Adipocyte (in vitro differentiated cells): ENCODE results near the gene NAPEPLD.
A peak's percentile ranks its signal among the peaks of the same experiment; 100 is the strongest.

ENCODE experiments used
- DNase-seq: peaks from one replicate; pipeline ENCODE4 v3.0.0-alpha.2; 2015; ENCODE audit warnings: low read depth
- H3K27me3 ChIP-seq: replicated peaks from 2 replicates; pipeline ENCODE4 v1.7.0; 2013; ENCODE audit warnings: mild to moderate bottlenecking, low read length, moderate library complexity; ENCODE audit not compliant: control insufficient read depth, insufficient read depth
- H3K36me3 ChIP-seq: 2 replicates; pipeline ENCODE4 v1.7.0; 2013; ENCODE audit warnings: low read length, mild to moderate bottlenecking, moderate library complexity; ENCODE audit not compliant: control insufficient read depth, insufficient read depth, severe bottlenecking
- H3K4me1 ChIP-seq: 2 replicates; pipeline ENCODE4 v1.7.0; 2013; ENCODE audit warnings: mild to moderate bottlenecking, low read length, moderate library complexity; ENCODE audit not compliant: control insufficient read depth, insufficient read depth
- H3K4me3 ChIP-seq: 2 replicates; pipeline ENCODE4 v1.7.0; 2013; ENCODE audit warnings: mild to moderate bottlenecking, low read length, moderate library complexity
- H3K9ac ChIP-seq: 2 replicates; pipeline ENCODE4 v1.7.0; 2013; ENCODE audit warnings: mild to moderate bottlenecking, low read length, moderate library complexity
- H3K9me3 ChIP-seq: 2 replicates; pipeline ENCODE4 v1.7.0; 2013; ENCODE audit warnings: mild to moderate bottlenecking, low read length, moderate library complexity; ENCODE audit not compliant: control insufficient read depth

The NAPEPLD gene

GRCh38 chr7:103076764-103077163 is 72.1 kb downstream of the NAPEPLD start:
- no peak for DNase-seq

GRCh38 chr7:103075337-103075918 is 73.5 kb downstream of the NAPEPLD start:
- no peaks in the 10 kb centered on the region for H3K27me3 ChIP-seq
- no peaks in the 10 kb centered on the region for H3K9me3 ChIP-seq
- H3K36me3 ChIP-seq: no peaks in the 10 kb centered on the region
- peak overlapping the region; percentile 97 for H3K4me3 ChIP-seq
- H3K9ac ChIP-seq: peak overlapping the region; percentile 85
- H3K4me1 ChIP-seq: peaks cover 19% of the 10 kb centered on the region
- DNase-seq: peak; percentile 70

More at GRCh38 chr7:103076764-103077163, 72.1 kb downstream of the NAPEPLD start:
- H3K4me1 ChIP-seq: peaks cover 19% of the 10 kb centered on the region
- no peaks in the 10 kb centered on the region for H3K36me3 ChIP-seq
- H3K4me3 ChIP-seq: no peak overlapping the region
- no peaks in the 10 kb centered on the region for H3K9me3 ChIP-seq
- H3K9ac ChIP-seq: no peak overlapping the region
- H3K27me3 ChIP-seq: no peaks in the 10 kb centered on the region

DNA sequence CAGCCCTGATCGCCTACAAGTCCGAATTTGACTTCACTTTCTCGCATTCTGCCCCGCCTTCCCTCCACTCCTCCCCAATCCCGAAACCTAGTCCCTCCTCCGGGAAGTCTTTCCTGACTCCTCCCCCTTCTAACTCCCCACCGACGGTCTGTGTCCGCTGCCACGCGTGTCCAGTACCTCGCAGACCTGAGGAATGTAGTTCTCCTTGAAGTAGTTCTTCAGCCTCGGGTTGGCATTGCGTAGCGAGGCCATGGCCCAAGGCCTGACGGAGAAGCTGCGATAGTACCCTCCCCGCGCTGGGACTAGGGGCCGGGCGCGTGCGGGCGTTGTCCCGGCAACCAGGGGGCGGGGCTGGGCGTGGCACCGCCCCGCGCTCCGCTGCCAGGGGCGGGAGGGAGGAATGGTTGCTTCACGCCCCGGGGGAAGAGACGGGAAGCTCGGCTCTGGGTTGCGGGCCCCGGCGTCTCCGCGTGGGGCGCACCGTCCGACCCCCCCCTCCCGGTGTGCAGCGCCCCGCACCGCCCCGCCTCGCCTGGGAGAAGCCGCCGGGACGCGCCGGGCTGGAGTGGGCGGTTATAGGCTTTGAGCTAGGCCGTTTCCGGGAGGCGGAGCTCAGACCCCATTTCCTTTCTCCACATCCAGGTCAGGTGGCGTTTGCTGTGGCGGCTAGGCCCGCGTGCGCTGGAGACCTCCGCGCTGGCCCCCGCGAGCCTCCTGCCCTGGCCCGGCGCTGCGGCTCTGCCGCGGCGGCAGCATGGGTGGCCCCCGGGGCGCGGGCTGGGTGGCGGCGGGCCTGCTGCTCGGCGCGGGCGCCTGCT is 74.2 kb downstream of the NAPEPLD start, which contains the start of the genes ARMC10 and FBXL13:
TSS of gene ARMC10 (plus strand) at position 622 of the 818 bp plus-strand sequence. CDS start at position 755, 133 bp downstream.
TSS of gene FBXL13 (minus strand) at position 278 of the 818 bp plus-strand sequence.
- Histone ChIP-seq H3K9me3 (no peaks in the 10 kb centered on the region), H3K4me3 (peak within 1 kb of the TSS; percentile 97), H3K27me3 (no peaks in the 10 kb centered on the region), H3K9ac (peak within 1 kb of the TSS; percentile 85), H3K36me3 (no peaks in the 10 kb centered on the region), H3K4me1 (peaks cover 19% of the 10 kb centered on the region)
- peak; percentile 97 for DNase-seq

DNA sequence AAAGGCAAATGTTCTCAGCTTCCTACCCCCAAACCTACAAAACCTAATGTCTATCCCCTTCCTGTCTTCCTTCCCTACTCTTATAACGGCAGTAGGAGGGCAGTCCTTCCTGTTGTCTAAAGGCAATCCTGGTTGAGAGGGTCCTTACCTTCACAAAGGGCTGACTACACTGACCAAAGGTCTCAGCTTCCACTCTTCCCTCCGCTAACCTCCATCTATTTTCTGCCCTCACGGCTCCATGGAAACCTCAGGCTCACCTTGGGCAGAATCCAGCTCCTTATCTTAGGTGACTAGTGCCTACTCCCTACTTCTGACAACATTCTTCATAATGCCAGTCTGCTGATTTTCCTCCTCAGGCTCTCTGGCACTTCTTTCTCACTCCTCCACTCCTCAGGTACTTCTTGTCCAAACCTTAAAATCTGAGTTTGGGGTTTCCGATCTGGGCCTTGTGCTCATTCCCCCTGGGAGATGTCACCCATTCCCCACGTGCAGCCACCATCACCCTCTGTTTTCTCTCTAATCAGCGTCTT is 74.8 kb downstream of the NAPEPLD start:
- peak overlapping the region; percentile 85 for H3K9ac ChIP-seq
- H3K27me3 ChIP-seq: no peaks in the 10 kb centered on the region
- no peak for DNase-seq
- peak overlapping the region; percentile 97 for H3K4me3 ChIP-seq
- peaks cover 19% of the 10 kb centered on the region for H3K4me1 ChIP-seq
- H3K9me3 ChIP-seq: no peaks in the 10 kb centered on the region
- H3K36me3 ChIP-seq: no peaks in the 10 kb centered on the region

DNA sequence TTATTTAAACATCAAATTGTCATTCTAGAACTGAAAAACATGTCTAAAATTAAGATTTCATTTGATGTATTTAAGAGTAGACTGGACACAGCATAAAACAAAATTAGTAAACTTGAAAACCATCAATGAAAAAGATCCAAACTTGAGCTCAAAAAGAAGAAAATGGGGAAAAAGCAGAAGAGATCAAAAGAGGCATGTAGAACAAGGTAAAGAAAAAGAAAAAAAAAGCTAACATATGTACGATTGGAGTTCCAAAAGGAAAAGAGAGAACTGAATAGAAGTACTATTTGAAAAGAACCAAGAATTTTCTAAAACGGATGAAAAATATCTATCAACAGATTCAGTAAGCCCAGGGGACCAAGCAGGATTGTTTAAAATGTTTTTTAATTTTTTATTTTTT is 77.9 kb downstream of the NAPEPLD start:
- Histone ChIP-seq H3K27me3 (no peaks in the 10 kb centered on the region), H3K36me3 (no peaks in the 10 kb centered on the region), H3K4me3 (no peak overlapping the region), H3K9ac (no peak overlapping the region), H3K9me3 (no peaks in the 10 kb centered on the region), H3K4me1 (peaks cover 11% of the 10 kb centered on the region)
- no peak for DNase-seq

DNA sequence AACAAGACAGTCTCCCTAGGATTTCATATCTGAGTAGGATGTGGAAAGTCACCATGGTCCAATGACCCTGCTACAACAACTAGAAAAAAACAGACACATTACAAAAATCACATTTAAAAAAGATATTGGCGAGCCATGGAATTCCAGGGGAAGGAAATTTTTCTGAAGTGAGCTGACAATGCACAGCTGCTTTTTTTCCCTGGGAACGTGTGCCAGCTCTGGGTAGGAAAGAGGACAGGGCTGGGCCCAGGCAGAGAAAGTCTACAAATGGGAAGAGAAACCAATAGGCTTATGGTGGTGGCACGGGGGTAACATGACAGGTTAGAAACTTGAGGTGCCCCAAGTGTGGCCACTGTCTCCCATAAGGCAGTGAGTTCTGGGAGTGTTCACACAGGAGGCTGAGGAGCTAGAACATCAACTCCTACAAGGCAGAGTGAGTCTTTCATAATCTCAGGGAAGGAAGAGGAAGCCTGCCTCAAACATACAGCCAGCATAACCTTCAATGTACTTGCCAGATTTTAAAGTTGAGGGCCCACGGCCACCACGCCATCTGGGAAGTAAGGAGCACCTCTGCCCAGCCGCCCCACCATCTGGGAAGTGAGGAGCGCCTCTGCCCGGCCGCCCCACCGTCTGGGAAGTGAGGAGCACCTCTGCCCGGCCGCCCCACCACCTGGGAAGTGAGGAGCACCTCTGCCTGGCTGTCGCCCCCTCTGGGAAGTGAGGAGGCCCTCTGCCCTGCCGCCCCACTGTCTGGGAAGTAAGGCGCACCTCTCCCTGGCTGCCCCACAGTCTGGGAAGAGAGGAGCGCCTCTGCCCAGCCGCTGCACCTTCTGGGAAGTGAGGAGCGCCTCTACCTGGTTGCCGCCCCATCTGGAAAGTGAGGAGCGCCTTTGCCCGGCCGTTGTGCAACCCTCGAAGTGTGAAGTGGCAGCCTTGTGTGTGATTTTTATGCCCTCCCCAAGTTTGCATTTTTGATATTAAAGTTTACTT is 80.2 kb downstream of the NAPEPLD start:
- Histone ChIP-seq H3K9me3 (no peaks in the 10 kb centered on the region), H3K27me3 (no peaks in the 10 kb centered on the region), H3K4me3 (no peak overlapping the region), H3K36me3 (no peaks in the 10 kb centered on the region), H3K4me1 (peaks cover 2% of the 10 kb centered on the region), H3K9ac (no peak overlapping the region)
- DNase-seq: no peak

GRCh38 chr7:103065667-103066066 is 83.2 kb downstream of the NAPEPLD start:
- no peaks in the 10 kb centered on the region for H3K36me3 ChIP-seq
- H3K4me3 ChIP-seq: no peak overlapping the region
- DNase-seq: peak; percentile 42
- no peaks in the 10 kb centered on the region for H3K27me3 ChIP-seq
- H3K9me3 ChIP-seq: no peaks in the 10 kb centered on the region
- no peak overlapping the region for H3K9ac ChIP-seq
- no peaks in the 10 kb centered on the region for H3K4me1 ChIP-seq

DNA sequence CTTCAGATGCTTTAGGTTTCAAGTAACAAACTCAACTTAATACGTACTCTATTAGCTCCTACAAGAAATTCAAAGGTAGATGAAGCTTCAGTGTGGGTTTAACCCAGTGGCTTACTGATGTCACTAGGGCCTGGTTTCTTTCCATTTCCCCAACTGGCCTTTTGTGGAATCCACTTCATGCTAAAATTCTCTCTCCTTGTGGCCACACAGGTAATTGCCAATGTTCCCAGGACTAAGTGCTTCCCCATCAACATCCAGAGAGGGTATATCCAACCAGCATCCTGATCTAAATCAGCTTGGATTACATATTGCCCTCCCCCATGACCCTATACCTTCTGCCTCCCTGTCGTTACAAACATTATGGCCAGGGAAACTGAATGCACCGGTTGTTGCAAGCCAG is 85.0 kb downstream of the NAPEPLD start:
- Histone ChIP-seq H3K9ac (no peak overlapping the region), H3K9me3 (no peaks in the 10 kb centered on the region), H3K36me3 (no peaks in the 10 kb centered on the region), H3K4me3 (no peak overlapping the region), H3K27me3 (no peaks in the 10 kb centered on the region), H3K4me1 (no peaks in the 10 kb centered on the region)
- DNase-seq: no peak

DNA sequence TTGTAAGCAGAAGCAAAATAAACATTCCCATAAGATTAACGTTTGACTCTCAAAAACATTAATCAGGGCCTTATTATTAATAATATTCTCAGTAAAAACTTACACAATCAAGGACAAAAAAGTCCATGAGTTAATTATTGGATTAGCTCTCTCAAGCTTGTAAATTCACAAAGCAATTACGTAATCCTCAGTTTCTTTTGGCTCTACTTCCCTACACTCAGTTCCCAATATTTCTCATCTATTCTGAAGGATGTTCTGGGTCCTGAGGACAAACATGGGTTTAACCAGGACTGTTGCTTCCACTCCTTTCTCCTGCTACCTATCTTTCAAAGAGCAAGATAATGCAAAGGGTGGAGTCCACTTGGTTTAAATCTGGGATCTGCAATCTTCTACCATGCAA is 89.4 kb downstream of the NAPEPLD start:
- DNase-seq: peak; percentile 17
- H3K4me3 ChIP-seq: no peak overlapping the region
- H3K36me3 ChIP-seq: no peaks in the 10 kb centered on the region
- H3K4me1 ChIP-seq: no peaks in the 10 kb centered on the region
- H3K27me3 ChIP-seq: no peaks in the 10 kb centered on the region
- no peaks in the 10 kb centered on the region for H3K9me3 ChIP-seq
- no peak overlapping the region for H3K9ac ChIP-seq

DNA sequence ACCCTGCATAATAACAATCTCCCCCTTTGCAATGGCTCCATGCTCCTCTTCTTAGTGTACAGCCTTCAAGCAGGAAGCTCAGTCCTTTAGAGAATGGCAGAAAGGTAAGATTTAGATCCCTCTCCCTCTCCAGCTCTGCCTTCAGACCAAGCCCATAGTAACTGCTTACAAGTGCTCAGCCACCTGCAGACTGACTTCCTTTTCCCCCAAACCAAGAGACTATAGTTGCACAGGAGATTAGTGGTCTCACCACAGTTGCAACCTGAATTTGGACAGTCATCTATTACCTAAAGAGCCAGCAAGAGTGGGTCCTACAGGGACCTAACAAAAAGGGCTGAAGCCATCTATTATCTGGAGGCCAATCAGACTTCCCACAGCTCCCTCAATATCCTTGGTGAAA is 90.8 kb downstream of the NAPEPLD start:
- DNase-seq: no peak
- Histone ChIP-seq H3K9me3 (no peaks in the 10 kb centered on the region), H3K4me1 (no peaks in the 10 kb centered on the region), H3K36me3 (no peaks in the 10 kb centered on the region), H3K9ac (no peak overlapping the region), H3K4me3 (no peak overlapping the region), H3K27me3 (no peaks in the 10 kb centered on the region)
